ENCODE measurements around the gene CADM1.

DNA sequence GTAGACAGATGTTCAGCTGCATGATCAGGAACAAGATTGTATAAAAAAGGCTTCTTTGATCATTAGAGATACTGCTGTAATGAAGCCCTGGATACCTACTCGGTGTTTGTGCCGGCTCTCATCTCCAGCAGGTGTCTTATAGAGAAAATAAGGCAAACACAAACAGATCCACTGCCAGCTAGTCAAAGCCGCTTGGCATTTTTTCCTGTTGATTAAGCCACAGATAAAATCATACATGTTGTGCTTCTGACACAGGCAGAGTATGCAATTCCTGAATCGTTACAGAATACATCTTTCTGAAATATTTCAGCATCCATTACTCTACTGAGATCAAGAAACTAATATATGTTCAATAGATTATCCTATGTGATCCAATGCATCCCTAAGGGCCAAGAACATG is 206.9 kb downstream of the CADM1 start:
- TF ChIP-seq EP300 (IDR thresholded peaks at IDR 0.05) (no peak), POLR2A (IDR thresholded peaks at IDR 0.05) (no peak)
- TF ChIP-seq, protein P1, sequence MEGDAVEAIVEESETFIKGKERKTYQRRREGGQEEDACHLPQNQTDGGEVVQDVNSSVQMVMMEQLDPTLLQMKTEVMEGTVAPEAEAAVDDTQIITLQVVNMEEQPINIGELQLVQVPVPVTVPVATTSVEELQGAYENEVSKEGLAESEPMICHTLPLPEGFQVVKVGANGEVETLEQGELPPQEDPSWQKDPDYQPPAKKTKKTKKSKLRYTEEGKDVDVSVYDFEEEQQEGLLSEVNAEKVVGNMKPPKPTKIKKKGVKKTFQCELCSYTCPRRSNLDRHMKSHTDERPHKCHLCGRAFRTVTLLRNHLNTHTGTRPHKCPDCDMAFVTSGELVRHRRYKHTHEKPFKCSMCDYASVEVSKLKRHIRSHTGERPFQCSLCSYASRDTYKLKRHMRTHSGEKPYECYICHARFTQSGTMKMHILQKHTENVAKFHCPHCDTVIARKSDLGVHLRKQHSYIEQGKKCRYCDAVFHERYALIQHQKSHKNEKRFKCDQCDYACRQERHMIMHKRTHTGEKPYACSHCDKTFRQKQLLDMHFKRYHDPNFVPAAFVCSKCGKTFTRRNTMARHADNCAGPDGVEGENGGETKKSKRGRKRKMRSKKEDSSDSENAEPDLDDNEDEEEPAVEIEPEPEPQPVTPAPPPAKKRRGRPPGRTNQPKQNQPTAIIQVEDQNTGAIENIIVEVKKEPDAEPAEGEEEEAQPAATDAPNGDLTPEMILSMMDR (IDR thresholded peaks at IDR 0.05): no peak
